Esophagus squamous epithelium (tissue), 5 donors: ENCODE results near the gene NAP1L5. TPM values are rescaled to one million over a fixed set of nuclear protein-coding genes. Genes with fewer than 3 reads are reported as not detected.

Experiments
- DNase-seq: peaks from one replicate; lab custom pipeline; 2025; lab: John Stamatoyannopoulos, UW
- H3K27ac ChIP-seq, 4 donors: fragments of 200-600 bp; sonication (generic); one replicate each; pipeline ENCODE4 v1.5.1; 2016 to 2019; ENCODE audit warnings: mild to moderate bottlenecking in 1 of 4
- H3K27me3 ChIP-seq, 4 donors: fragments of 200-600 bp; sonication (generic); 1 replicate in 3 of 4; 2 replicates in 1 of 4; pipeline versions ENCODE4 v1.5.1 to v1.6.0; 2017 to 2021; ENCODE audit warnings: antibody characterized with exemption in 1 of 4
- H3K36me3 ChIP-seq, 3 donors: fragments of 200-600 bp; sonication (generic); one replicate each; pipeline ENCODE4 v1.5.1; 2016 to 2019
- H3K4me1 ChIP-seq, 3 donors: fragments of 200-600 bp; sonication (generic); one replicate each; pipeline ENCODE4 v1.5.1; 2017 to 2019
- H3K4me3 ChIP-seq, 4 donors: fragments of 200-600 bp; sonication (generic); 1 replicate in 3 of 4; 2 replicates in 1 of 4; pipeline ENCODE4 v1.5.1; 2016 to 2019; ENCODE audit warnings: mild to moderate bottlenecking in 2 of 4, moderate library complexity in 1 of 4
- H3K9me3 ChIP-seq, 3 donors: fragments of 200-600 bp; sonication (generic); one replicate each; pipeline ENCODE4 v1.5.1; 2016 to 2019
- CTCF ChIP-seq, 6 experiments: fragments of 450-650 bp in 4 of 6; fragments of 200-600 bp in 2 of 6; sonication (generic) in 2 of 6; IDR thresholded peaks; one replicate each; pipeline ENCODE4 v1.5.1; 2016 to 2019; ENCODE audit warnings: antibody characterized with exemption in 6 of 6, mild to moderate bottlenecking in 4 of 6, moderate library complexity in 4 of 6
- POLR2A ChIP-seq, 4 donors: fragments of 450-650 bp; IDR thresholded peaks; one replicate each; pipeline ENCODE4 v1.6.1; 2017; ENCODE audit warnings: antibody characterized with exemption in 4 of 4, mild to moderate bottlenecking in 4 of 4, moderate library complexity in 3 of 4
- WGBS, 2 donors: methylation state at CpG; one replicate each; pipeline ENCODE4 v1.1.5; 2018; 5-methylcytosine and 5-hydroxymethylcytosine counted together
- intact Hi-C: fragments of 100-400 bp; cut with DNase I; formaldehyde crosslinking; loops from one replicate; pipeline ENCODE4 v1.15.0; 2022
- total RNA-seq, 4 donors: library from RNA; depleted of rRNA; stranded (reverse); fragments of >200 nt; gene quantifications; one replicate each; pipeline ENCODE4 v1.1.0, GENCODE V29; 2016
- donor health status: DM: yes; HTN: yes; CAD: no.

Gene NAP1L5
- total RNA-seq, 4 donors from 2014 or later = 0.42 to 3.1 (median 1.8) TPM

- H3K27me3 ChIP-seq = no peaks in the 10 kb centered on the region
- no peak for DNase-seq
- intact Hi-C loops = loop anchor here (5.0 kb wide), 1 partner anchor 128 kb away; no protein-coding TSS in a partner anchor
- no peak overlapping the region for H3K4me3 ChIP-seq
- peaks cover 0 to 82% (median 0%) of the 10 kb centered on the region in 3 donors for H3K36me3 ChIP-seq
- no peak overlapping the region for H3K27ac ChIP-seq
- no peak for TF ChIP-seq CTCF (IDR thresholded peaks at IDR 0.05)
- TF ChIP-seq POLR2A (IDR thresholded peaks at IDR 0.05) = no peak
- peaks cover 0 to 8% (median 0%) of the 10 kb centered on the region in 3 donors for H3K4me1 ChIP-seq
- H3K9me3 ChIP-seq = no peaks in the 10 kb centered on the region
- WGBS, 2 donors = 57 to 79% methylated on average over 7 of the region's 7 CpGs
Measured at GRCh38 chr4:88660446-88661294, 37.0 kb downstream of the NAP1L5 start.

- no peak overlapping the region for H3K27ac ChIP-seq
Measured at GRCh38 chr4:88659890-88660208, 37.8 kb downstream of the NAP1L5 start.

GRCh38 chr4:88659055-88659889 is 38.4 kb downstream of the NAP1L5 start:
- Histone ChIP-seq H3K4me1 (peaks cover 0 to 8% (median 0%) of the 10 kb centered on the region in 3 donors), H3K27ac (peak overlapping the region in 1 of 4 donors; percentile 12), H3K36me3 (peaks cover 0 to 81% (median 0%) of the 10 kb centered on the region in 3 donors), H3K4me3 (no peak overlapping the region), H3K9me3 (no peaks in the 10 kb centered on the region), H3K27me3 (no peaks in the 10 kb centered on the region)
- intact Hi-C loops = no loop called here
- no peak for DNase-seq
- TF ChIP-seq CTCF (IDR thresholded peaks at IDR 0.05) = peak; percentile 69 to 91 (median 80)
- no peak for TF ChIP-seq POLR2A (IDR thresholded peaks at IDR 0.05)
- 25 to 37% methylated on average over 4 of the region's 4 CpGs for WGBS, 2 donors

More at GRCh38 chr4:88659890-88660208, 37.8 kb downstream of the NAP1L5 start:
- TF ChIP-seq POLR2A (IDR thresholded peaks at IDR 0.05) (no peak), CTCF (IDR thresholded peaks at IDR 0.05) (no peak)
- Histone ChIP-seq H3K4me3 (no peak overlapping the region), H3K27me3 (no peaks in the 10 kb centered on the region), H3K36me3 (peaks cover 0 to 83% (median 0%) of the 10 kb centered on the region in 3 donors), H3K4me1 (peaks cover 0 to 8% (median 0%) of the 10 kb centered on the region in 3 donors), H3K9me3 (no peaks in the 10 kb centered on the region)
- intact Hi-C loops = loop anchor here (5.0 kb wide), 1 partner anchor 128 kb away; no protein-coding TSS in a partner anchor
- no peak for DNase-seq

- no peaks in the 10 kb centered on the region for H3K9me3 ChIP-seq
- H3K4me1 ChIP-seq = peaks cover 0 to 8% (median 0%) of the 10 kb centered on the region in 3 donors
- H3K4me3 ChIP-seq = no peak overlapping the region
- intact Hi-C loops = no loop called here
- no peak for TF ChIP-seq POLR2A (IDR thresholded peaks at IDR 0.05)
- TF ChIP-seq CTCF (IDR thresholded peaks at IDR 0.05) = no peak
- no peaks in the 10 kb centered on the region for H3K27me3 ChIP-seq
- peaks cover 0 to 68% (median 0%) of the 10 kb centered on the region in 3 donors for H3K36me3 ChIP-seq
- 91 to 92% methylated on average over 3 of the region's 3 CpGs for WGBS, 2 donors
- H3K27ac ChIP-seq = no peak overlapping the region
- DNase-seq = no peak
Measured at GRCh38 chr4:88655226-88655625, 42.4 kb downstream of the NAP1L5 start.
